ENCODE measurements around the gene ATP1B1.

ATP1B1 gene

DNA sequence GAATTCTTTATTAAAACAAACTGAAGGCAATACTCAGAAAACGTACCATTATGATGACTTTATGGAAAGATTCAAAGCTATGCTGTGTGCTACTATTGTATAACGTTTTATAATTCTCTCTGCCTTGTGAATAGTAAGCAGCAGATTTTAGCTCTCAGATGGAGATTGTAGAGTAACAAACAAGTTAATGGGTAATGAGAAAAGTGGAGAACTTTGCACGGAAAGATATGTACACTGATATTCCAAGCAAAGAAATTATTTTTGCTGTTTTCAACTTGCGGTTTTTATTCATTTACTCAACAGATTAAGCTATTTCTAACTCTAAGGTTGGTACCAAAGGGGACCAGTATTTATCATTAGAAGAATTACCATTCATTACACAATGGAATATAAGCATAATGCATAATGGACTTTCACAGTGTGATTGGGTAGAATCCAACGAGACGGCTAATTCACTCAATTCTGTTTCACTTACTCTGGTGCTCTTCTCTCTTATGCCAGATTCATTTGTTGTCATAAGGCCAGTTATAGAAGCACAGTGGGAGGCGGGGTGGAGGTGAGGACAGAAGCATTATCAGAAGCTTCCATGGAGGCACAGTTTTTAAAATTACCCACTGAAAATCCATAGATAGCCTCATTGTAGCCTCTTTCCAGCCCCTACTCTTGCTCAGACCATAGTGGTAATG, 38.6 kb downstream of the ATP1B1 start:
- no peak for DNase-seq (ENCODE audit: low read depth)
- TF ChIP-seq, protein P1, sequence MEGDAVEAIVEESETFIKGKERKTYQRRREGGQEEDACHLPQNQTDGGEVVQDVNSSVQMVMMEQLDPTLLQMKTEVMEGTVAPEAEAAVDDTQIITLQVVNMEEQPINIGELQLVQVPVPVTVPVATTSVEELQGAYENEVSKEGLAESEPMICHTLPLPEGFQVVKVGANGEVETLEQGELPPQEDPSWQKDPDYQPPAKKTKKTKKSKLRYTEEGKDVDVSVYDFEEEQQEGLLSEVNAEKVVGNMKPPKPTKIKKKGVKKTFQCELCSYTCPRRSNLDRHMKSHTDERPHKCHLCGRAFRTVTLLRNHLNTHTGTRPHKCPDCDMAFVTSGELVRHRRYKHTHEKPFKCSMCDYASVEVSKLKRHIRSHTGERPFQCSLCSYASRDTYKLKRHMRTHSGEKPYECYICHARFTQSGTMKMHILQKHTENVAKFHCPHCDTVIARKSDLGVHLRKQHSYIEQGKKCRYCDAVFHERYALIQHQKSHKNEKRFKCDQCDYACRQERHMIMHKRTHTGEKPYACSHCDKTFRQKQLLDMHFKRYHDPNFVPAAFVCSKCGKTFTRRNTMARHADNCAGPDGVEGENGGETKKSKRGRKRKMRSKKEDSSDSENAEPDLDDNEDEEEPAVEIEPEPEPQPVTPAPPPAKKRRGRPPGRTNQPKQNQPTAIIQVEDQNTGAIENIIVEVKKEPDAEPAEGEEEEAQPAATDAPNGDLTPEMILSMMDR (IDR thresholded peaks at IDR 0.05; ENCODE audit: low read depth, low read length, missing control alignments): no peak
- no peak overlapping the region for H3K4me3 ChIP-seq (ENCODE audit: low read depth, low read length)

DNA sequence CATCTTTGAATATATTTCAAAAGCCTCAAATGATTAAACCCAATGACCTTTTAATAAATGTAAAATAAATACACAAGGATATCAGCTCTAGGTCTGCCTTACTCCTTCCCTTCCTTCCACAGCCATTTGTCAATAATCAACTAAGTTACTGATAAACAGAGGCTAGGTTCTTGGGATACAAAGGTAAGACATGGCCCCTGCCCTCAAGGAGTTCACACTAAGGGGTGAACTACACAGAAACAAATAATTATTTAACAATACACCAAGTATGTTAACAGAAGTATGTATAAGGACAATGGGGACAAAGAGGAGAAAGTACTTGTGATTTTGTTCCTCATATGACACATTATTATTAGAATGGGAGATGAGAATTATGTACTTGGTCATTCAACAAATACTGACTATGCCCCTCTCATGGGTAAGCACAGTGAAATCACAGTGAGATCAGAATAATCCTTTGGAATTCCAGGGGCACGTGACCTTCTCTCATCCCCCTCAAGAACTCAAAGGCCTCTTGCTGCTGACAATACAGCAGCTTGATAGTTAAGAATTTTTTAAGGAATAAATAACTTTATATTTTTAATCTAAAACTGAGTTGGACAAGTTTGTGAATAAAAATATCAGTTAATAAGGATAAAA, 40.2 kb downstream of the ATP1B1 start:
- no peak overlapping the region for H3K4me3 ChIP-seq (ENCODE audit: low read depth, low read length)
- no peak for DNase-seq (ENCODE audit: low read depth)
- TF ChIP-seq, protein P1 (IDR thresholded peaks at IDR 0.05; ENCODE audit: low read depth, low read length, missing control alignments): no peak

DNA sequence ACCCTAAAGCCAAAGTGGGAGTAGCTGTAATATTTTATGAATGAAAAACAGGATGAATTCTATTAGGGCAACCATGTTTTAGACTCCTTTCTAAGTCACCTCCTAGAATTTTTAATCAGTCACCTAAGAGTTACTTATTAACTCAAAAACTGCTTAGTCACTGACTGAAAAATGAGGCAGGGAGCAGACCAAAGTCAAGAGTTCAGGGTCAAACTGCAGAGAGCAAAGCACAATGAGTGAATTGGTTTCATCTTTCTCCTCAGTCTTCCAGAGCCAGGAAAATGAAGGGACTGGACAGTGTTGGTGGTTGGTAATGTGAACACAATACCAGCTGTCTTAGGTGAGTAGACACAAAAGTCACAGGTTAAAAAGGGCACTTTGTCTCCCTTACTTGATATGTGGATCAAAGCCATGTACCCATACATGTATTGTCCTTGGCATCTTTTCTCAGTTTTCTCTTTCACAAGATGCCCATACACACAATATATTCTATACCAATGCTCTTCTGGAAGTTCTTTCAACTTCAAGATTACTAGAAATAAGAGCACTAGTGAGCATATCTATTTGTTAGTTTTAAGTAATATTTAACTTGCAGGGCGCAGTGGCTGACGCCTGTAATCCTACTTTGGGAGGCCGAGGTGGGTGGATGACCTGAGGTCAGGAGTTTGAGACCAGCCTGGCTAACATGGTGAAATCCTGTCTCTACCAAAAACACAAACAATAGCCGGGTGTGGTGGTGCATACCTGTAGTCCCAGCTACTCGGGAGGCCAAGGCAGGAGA, 42.2 kb downstream of the ATP1B1 start:
- DNase-seq (ENCODE audit: low read depth): no peak
- H3K4me3 ChIP-seq (ENCODE audit: low read depth, low read length): no peak overlapping the region
- TF ChIP-seq, protein P1 (IDR thresholded peaks at IDR 0.05; ENCODE audit: low read depth, low read length, missing control alignments): no peak

DNA sequence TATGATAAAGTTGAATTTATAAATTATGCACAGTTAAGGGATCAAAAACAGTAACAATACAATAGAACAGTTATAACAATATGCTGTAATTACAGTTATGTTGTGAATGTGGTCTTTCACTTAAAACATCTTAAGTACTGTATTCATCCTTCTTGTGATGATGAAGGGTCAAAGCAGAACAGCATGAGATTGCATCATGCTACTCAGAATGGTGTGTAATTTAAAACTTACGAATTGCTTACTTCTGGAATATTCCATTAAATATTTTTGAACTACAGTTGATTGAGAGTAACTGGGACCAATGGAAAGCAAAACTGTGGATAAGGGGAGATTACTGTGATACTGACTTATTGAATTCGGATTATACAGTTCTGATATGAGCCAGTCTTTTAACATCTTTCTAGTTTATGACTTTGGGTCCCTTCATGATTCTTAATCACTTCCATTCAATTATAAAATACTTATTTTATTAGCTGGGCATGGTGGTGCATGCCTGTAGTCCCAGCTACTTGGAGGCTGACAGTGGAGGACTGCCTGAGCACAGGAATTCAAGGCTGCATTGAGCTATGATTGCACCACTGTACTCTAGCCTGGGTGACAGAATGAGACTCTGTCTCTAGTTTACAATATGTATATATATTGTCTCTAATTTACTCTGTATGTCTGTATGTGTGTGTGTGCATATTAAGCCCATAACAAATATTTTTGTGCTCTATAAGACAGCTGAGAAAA, 43.2 kb downstream of the ATP1B1 start:
- DNase-seq (ENCODE audit: low read depth): no peak
- TF ChIP-seq, protein P1 (IDR thresholded peaks at IDR 0.05; ENCODE audit: low read depth, low read length, missing control alignments): no peak

DNA sequence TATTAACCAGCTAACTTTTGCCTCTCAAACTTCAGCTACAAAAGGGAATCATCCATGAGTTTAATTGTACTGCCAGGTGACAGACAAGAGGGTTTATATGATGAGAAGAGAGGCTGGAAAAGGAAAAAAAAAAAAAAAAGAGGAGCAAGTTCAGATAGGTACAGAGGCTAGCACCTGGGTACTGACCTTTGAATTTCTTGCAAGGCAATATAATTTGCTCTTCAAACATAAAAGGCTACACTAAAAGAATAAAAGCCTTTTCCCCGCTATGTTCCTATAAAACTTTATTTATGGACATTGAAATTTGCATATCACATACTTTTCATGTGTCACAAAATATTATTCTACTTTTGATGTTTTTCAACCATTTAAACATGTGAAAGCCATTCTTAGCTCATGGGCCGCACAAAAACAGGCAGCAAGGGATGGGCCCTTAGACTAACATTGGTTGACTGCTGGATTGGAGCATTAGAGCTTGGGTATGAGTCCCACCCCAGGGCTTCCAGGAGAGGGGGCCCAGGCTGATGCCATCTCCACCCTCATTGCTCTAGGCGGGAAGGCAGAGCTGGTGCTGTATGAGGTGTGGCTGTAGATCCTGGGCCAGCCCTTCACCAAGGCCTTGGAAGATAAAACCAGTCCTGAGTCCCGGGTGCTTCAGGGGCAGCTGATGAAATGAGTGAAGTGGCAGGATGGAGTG, 44.3 kb downstream of the ATP1B1 start:
- no peak for DNase-seq (ENCODE audit: low read depth)
- H3K4me3 ChIP-seq (ENCODE audit: low read depth, low read length): no peak overlapping the region
- TF ChIP-seq, protein P1 (IDR thresholded peaks at IDR 0.05; ENCODE audit: low read depth, low read length, missing control alignments): no peak

More for the DNA sequence above, 43.2 kb downstream of the ATP1B1 start:
- no peak overlapping the region for H3K4me3 ChIP-seq (ENCODE audit: low read depth, low read length)

DNA sequence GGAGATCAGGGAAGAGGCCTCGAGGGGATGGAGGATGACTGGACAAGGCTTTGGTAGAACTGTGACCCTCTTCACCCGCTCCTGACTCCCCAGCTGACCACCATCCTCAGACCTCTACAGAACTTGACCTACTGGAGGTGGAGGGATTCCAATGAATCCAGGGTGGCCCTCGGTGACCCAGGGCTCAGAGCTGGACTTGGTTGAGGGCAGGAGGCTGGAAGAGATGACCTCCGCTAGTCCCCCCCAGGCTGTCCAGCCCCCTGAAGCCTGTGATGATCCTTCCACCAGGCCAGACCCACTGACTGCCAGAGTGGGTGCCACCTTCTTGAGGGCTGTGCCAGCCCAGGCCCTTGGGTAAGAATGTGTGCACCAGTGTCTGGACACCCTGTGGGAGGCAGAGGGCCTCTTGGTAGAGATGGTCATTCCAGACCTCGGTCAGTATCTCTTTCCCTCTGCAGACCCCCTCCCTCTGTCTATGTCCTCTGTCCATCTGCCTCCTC, 44.9 kb downstream of the ATP1B1 start:
- no peak for DNase-seq (ENCODE audit: low read depth)
- TF ChIP-seq, protein P1 (IDR thresholded peaks at IDR 0.05; ENCODE audit: low read depth, low read length, missing control alignments): no peak
- no peak overlapping the region for H3K4me3 ChIP-seq (ENCODE audit: low read depth, low read length)

All from GM12864 (cell line).